ENCODE results near the gene RAB7A. TPM values are rescaled to one million over a fixed set of nuclear protein-coding genes. Genes with fewer than 3 reads are reported as not detected.

RAB7A gene
- total RNA-seq, 1 donor from 2014 or later = 51.2 TPM

- Histone ChIP-seq H3F3A (ENCODE audit: low read depth) (peaks cover 10% of the 10 kb centered on the region), H2AFZ (replicated peaks) (no peak overlapping the region)
These were observed 94.4 kb downstream of the RAB7A start for GRCh38 chr3:128820252-128820839.

GRCh38 chr3:128823008-128823407 is 97.0 kb downstream of the RAB7A start:
- H3K36me3 ChIP-seq = no peaks in the 10 kb centered on the region

More at GRCh38 chr3:128820252-128820839, 94.4 kb downstream of the RAB7A start:
- Mint-ChIP-seq H3K27me3 (ENCODE audit: insufficient read depth, low read depth) (peaks cover 2% of the 10 kb centered on the region), H3K36me3 (peaks cover 37% of the 10 kb centered on the region), H3K4me3 (no peak overlapping the region), H3K4me1 (no peaks in the 10 kb centered on the region), H3K27ac (no peak overlapping the region), H3K9me3 (peaks cover 2% of the 10 kb centered on the region)
- Histone ChIP-seq H3K36me3 (no peaks in the 10 kb centered on the region), H3K9ac (no peak overlapping the region), H3K27ac (no peak overlapping the region), H3K27me3 (no peaks in the 10 kb centered on the region), H3K4me1 (no peaks in the 10 kb centered on the region), H3K9me3 (ENCODE audit: low read depth) (no peaks in the 10 kb centered on the region), H3K79me2 (ENCODE audit: low read depth) (no peaks in the 10 kb centered on the region), H3K4me3 (no peak overlapping the region), H4K20me1 (ENCODE audit: low read depth) (peaks cover 20% of the 10 kb centered on the region), H3K4me2 (no peak overlapping the region)
- TF ChIP-seq EZH2phosphoT487 (IDR thresholded peaks at IDR 0.05) = no peak
- TF ChIP-seq CTCF (IDR thresholded peaks at IDR 0.05) = no peak
- DNase-seq (ENCODE audit: low spot score) = no peak

GRCh38 chr3:128823631-128824030 is 97.6 kb downstream of the RAB7A start:
- Histone ChIP-seq H3K79me2 (ENCODE audit: low read depth) (no peaks in the 10 kb centered on the region), H3K27me3 (no peaks in the 10 kb centered on the region), H3K36me3 (no peaks in the 10 kb centered on the region), H3K9me3 (ENCODE audit: low read depth) (no peaks in the 10 kb centered on the region), H2AFZ (replicated peaks) (no peak overlapping the region), H3K9ac (no peak overlapping the region), H3K27ac (no peak overlapping the region), H3F3A (ENCODE audit: low read depth) (peaks cover 2% of the 10 kb centered on the region), H3K4me1 (no peaks in the 10 kb centered on the region), H4K20me1 (ENCODE audit: low read depth) (no peaks in the 10 kb centered on the region), H3K4me2 (no peak overlapping the region), H3K4me3 (no peak overlapping the region)
- Mint-ChIP-seq H3K4me1 (no peaks in the 10 kb centered on the region), H3K36me3 (peaks cover 13% of the 10 kb centered on the region), H3K9me3 (no peaks in the 10 kb centered on the region), H3K4me3 (no peak overlapping the region), H3K27ac (peak overlapping the region; percentile 50), H3K27me3 (ENCODE audit: insufficient read depth, low read depth) (no peaks in the 10 kb centered on the region)
- TF ChIP-seq CTCF (IDR thresholded peaks at IDR 0.05) = no peak
- DNase-seq (ENCODE audit: low spot score) = no peak

More at GRCh38 chr3:128823008-128823407, 97.0 kb downstream of the RAB7A start:
- H3K36me3 Mint-ChIP-seq = peaks cover 19% of the 10 kb centered on the region
- no peaks in the 10 kb centered on the region for H3K4me1 ChIP-seq
- H3K4me3 Mint-ChIP-seq = no peak overlapping the region
- peaks cover 8% of the 10 kb centered on the region for H3F3A ChIP-seq (ENCODE audit: low read depth)
- no peak overlapping the region for H2AFZ ChIP-seq (replicated peaks)
- no peaks in the 10 kb centered on the region for H3K79me2 ChIP-seq (ENCODE audit: low read depth)
- H3K27ac Mint-ChIP-seq = no peak overlapping the region
- H3K9ac ChIP-seq = no peak overlapping the region
- no peaks in the 10 kb centered on the region for H3K27me3 ChIP-seq
- H3K4me1 Mint-ChIP-seq = no peaks in the 10 kb centered on the region
- H3K4me3 ChIP-seq = no peak overlapping the region
- no peaks in the 10 kb centered on the region for H3K9me3 ChIP-seq (ENCODE audit: low read depth)
- H3K27ac ChIP-seq = no peak overlapping the region
- no peak overlapping the region for H3K4me2 ChIP-seq
- H3K27me3 Mint-ChIP-seq (ENCODE audit: insufficient read depth, low read depth) = no peaks in the 10 kb centered on the region
- H3K9me3 Mint-ChIP-seq = no peaks in the 10 kb centered on the region
- DNase-seq (ENCODE audit: low spot score) = no peak
- no peak for TF ChIP-seq EZH2 (IDR thresholded peaks at IDR 0.05)
- TF ChIP-seq EZH2phosphoT487 (IDR thresholded peaks at IDR 0.05) = no peak
- TF ChIP-seq CTCF (IDR thresholded peaks at IDR 0.05) = no peak
- H4K20me1 ChIP-seq (ENCODE audit: low read depth) = peaks cover 6% of the 10 kb centered on the region
